NOMO-1 treated with dmso at 0.1 percent for 144 hours (cell line): Measurements from ENCODE around the gene PLXDC2.

Source experiments
- DNase-seq: peaks from one replicate; lab custom pipeline; 2025; ENCODE audit not compliant: unreplicated experiment; lab: John Stamatoyannopoulos, UW

PLXDC2 gene

GRCh38 chr10:19908991-19909696 is 92.9 kb downstream of the PLXDC2 start:
- DNase-seq, result no peak

- DNase-seq, result no peak
These were observed 95.7 kb downstream of the PLXDC2 start for GRCh38 chr10:19911886-19912285.

- no peak for DNase-seq
These were observed 97.8 kb downstream of the PLXDC2 start for GRCh38 chr10:19913987-19914386.

- DNase-seq, result no peak
These were observed 98.9 kb downstream of the PLXDC2 start for GRCh38 chr10:19915125-19915524.

GRCh38 chr10:19915816-19916215 is 99.6 kb downstream of the PLXDC2 start:
- DNase-seq, result no peak

GRCh38 chr10:19917751-19918478 is 101.7 kb downstream of the PLXDC2 start:
- DNase-seq, result no peak

- DNase-seq, result no peak
These were observed 102.6 kb downstream of the PLXDC2 start for GRCh38 chr10:19918794-19919193.

GRCh38 chr10:19919671-19920070 is 103.4 kb downstream of the PLXDC2 start:
- no peak for DNase-seq

- no peak for DNase-seq
These were observed 104.0 kb downstream of the PLXDC2 start for GRCh38 chr10:19920075-19920726.

GRCh38 chr10:19921300-19922140 is 105.3 kb downstream of the PLXDC2 start:
- no peak for DNase-seq

- DNase-seq, result no peak
These were observed 106.2 kb downstream of the PLXDC2 start for GRCh38 chr10:19922236-19922963.

GRCh38 chr10:19925064-19925463 is 108.8 kb downstream of the PLXDC2 start:
- DNase-seq, result no peak

GRCh38 chr10:19928936-19929335 is 112.7 kb downstream of the PLXDC2 start:
- DNase-seq, result no peak

- DNase-seq, result no peak
These were observed 113.4 kb downstream of the PLXDC2 start for GRCh38 chr10:19929506-19930140.

- DNase-seq, result no peak
These were observed 115.0 kb downstream of the PLXDC2 start for GRCh38 chr10:19930936-19931893.

- DNase-seq, result no peak
These were observed 115.8 kb downstream of the PLXDC2 start for GRCh38 chr10:19931894-19932590.

- DNase-seq, result no peak
These were observed 116.7 kb downstream of the PLXDC2 start for GRCh38 chr10:19932806-19933371.

GRCh38 chr10:19933772-19934171 is 117.5 kb downstream of the PLXDC2 start:
- DNase-seq, result no peak
